ENCODE results near the gene PRPF19. TPM values are rescaled to one million over a fixed set of nuclear protein-coding genes. Genes with fewer than 3 reads are reported as not detected.

The PRPF19 gene
- total RNA-seq, 1 donor from 2014 or later, result 36.1 TPM

GRCh38 chr11:60879104-60879503 is 27.3 kb downstream of the PRPF19 start:
- no peaks in the 10 kb centered on the region for H3K27me3 ChIP-seq (ENCODE audit: control insufficient read depth, insufficient read depth, low read length)
- FAIRE-seq (no peak), DNase-seq (ENCODE audit: low read depth) (no peak)
- TF ChIP-seq CTCF (IDR thresholded peaks at IDR 0.05; ENCODE audit: insufficient read depth, low read length, severe bottlenecking), result no peak
- H3K36me3 ChIP-seq (ENCODE audit: control insufficient read depth, insufficient read depth, low read length), result peaks cover 6% of the 10 kb centered on the region
- no peak overlapping the region for H3K4me3 ChIP-seq (ENCODE audit: low read depth, low read length)

GRCh38 chr11:60878245-60879101 is 27.9 kb downstream of the PRPF19 start:
- FAIRE-seq (no peak), DNase-seq (ENCODE audit: low read depth) (no peak)
- TF ChIP-seq CTCF (IDR thresholded peaks at IDR 0.05; ENCODE audit: insufficient read depth, low read length, severe bottlenecking), result no peak
- Histone ChIP-seq H3K36me3 (ENCODE audit: control insufficient read depth, insufficient read depth, low read length) (peaks cover 6% of the 10 kb centered on the region), H3K27me3 (ENCODE audit: control insufficient read depth, insufficient read depth, low read length) (no peaks in the 10 kb centered on the region), H3K4me3 (ENCODE audit: low read depth, low read length) (no peak overlapping the region)

DNA sequence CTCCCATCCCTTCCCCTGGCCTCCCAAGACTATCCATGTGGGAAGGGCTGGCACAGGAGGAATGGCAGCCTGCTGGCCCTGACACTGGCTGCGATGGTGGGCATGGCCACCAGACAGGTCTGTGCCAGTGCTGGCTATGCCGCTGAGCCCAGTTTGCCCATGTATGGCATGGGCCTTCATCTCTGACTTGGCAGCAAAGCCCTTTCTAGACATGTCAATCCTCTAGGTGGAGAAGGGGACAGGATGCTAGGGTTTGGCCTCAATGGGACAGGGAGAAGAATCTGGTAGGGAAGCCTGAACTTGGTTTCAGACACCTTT is 30.3 kb downstream of the PRPF19 start:
- Histone ChIP-seq H3K4me3 (ENCODE audit: low read depth, low read length) (no peak overlapping the region), H3K27me3 (ENCODE audit: control insufficient read depth, insufficient read depth, low read length) (no peaks in the 10 kb centered on the region), H3K36me3 (ENCODE audit: control insufficient read depth, insufficient read depth, low read length) (peaks cover 6% of the 10 kb centered on the region)
- DNase-seq (ENCODE audit: low read depth) (no peak), FAIRE-seq (no peak)
- TF ChIP-seq CTCF (IDR thresholded peaks at IDR 0.05; ENCODE audit: insufficient read depth, low read length, severe bottlenecking), result no peak

GRCh38 chr11:60875366-60876167 is 30.8 kb downstream of the PRPF19 start:
- TF ChIP-seq CTCF (IDR thresholded peaks at IDR 0.05; ENCODE audit: insufficient read depth, low read length, severe bottlenecking), result no peak
- H3K4me3 ChIP-seq (ENCODE audit: low read depth, low read length), result no peak overlapping the region
- H3K27me3 ChIP-seq (ENCODE audit: control insufficient read depth, insufficient read depth, low read length), result no peaks in the 10 kb centered on the region
- FAIRE-seq (no peak), DNase-seq (ENCODE audit: low read depth) (no peak)
- peaks cover 4% of the 10 kb centered on the region for H3K36me3 ChIP-seq (ENCODE audit: control insufficient read depth, insufficient read depth, low read length)

DNA sequence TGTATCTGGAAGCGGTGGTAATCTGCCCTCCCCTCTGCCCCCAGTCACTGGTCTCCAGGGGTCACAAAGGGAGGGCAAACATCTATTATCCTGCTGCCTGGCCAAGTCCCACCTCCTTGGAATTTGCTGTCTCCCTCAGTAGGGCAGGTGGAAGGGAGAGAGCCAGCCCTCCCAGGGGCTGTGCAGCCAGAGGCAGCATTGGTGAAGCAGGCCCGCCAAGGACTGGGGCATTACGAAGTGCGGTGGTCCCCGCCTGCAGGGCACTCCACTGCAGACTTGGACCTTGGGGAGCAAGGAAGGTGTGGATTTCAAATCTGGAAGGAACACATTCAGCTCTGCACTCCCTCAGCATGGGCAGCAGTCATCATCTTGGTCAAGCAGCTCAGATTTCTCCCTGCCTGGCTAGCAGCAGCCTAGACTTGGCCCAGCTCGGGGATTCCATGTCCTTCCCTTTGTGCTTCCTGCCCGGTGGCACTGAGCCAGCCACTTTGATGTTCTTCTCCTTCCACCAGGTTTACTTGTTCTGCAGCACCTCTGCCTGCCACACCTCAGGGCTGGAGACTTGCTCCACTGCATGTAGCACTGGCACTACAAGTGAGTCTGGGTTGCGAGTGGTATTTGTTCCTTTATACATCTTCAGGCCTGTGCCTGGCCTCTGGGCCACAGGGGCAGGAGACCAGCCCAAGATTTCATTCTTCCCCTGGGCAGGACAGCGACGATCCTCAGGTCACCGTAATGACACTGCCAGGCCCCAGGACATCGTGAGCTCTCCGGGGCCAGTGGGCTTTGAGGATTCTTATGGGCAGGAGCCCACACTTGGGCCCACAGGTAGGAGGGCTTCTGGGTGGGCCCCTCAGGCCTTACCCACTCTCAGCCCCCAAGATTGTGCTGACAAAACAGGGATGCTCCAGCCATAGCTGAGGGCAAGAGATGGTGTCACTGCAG is 31.7 kb downstream of the PRPF19 start:
- no peaks in the 10 kb centered on the region for H3K27me3 ChIP-seq (ENCODE audit: control insufficient read depth, insufficient read depth, low read length)
- peaks cover 2% of the 10 kb centered on the region for H3K36me3 ChIP-seq (ENCODE audit: control insufficient read depth, insufficient read depth, low read length)
- DNase-seq (ENCODE audit: low read depth), result no peak
- no peak for FAIRE-seq
- no peak for TF ChIP-seq CTCF (IDR thresholded peaks at IDR 0.05; ENCODE audit: insufficient read depth, low read length, severe bottlenecking)
- H3K4me3 ChIP-seq (ENCODE audit: low read depth, low read length), result no peak overlapping the region

All from bronchial epithelial cell (primary cell).